Measurements from ENCODE around the gene DOLPP1. TPM values are rescaled to one million over a fixed set of nuclear protein-coding genes. Genes with fewer than 3 reads are reported as not detected.

The DOLPP1 gene
- total RNA-seq, 2 donors from 2014 or later: 30.1 to 30.4 TPM

DNA sequence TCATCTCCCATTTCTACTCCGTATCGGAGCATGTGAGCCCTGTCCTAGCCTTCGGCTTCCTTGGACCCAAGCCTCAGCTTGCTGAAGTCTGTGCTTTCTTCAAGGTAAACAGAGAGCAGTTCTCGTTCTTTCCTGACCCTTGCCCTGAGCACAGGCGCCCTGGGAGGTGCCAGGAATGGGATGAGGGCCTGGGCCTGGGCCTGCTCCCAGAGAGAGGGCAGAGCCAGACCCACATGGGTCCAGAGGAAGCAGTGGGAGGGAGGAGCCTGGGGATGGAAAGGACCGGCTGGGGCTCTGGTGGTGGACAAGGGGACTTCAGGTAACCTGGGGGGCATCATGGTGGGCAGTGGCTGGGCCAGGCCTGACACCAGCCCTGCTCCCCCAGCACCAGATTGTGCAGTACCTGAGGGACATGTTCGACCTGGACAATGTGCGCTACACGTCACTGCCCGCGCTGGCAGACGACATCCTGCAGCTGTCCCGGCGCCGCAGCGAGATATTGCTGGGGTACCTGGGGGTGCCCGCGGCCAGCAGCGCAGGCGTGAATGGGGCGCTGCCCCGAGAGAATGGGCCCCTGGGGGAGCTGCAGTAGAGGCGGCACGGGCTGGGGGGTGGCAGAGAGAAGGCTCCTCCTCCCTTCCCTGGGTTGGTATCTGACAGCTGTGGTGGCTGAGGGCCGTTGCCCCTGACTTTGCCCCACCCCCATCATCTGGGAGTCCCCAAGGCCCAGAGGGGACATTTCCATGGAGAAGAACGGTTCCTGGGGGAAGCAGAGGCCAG lies 10.9 kb upstream of the DOLPP1 start:
- H3K36me3 Mint-ChIP-seq (ENCODE audit: low read depth): peaks cover 19% of the 10 kb centered on the region
- Histone ChIP-seq H3K4me3 (ENCODE audit: low read length) (no peak overlapping the region), H3K9ac (ENCODE audit: extremely low read depth, low read length, poor library complexity, severe bottlenecking) (no peak overlapping the region), H3K9me3 (ENCODE audit: control insufficient read depth, low read length) (no peaks in the 10 kb centered on the region), H3K27ac (ENCODE audit: low read depth, low read length) (no peak overlapping the region), H3K36me3 (ENCODE audit: control insufficient read depth, insufficient read depth, low read length) (peaks cover 19% of the 10 kb centered on the region), H3K4me1 (ENCODE audit: control insufficient read depth, insufficient read depth, low read length) (no peaks in the 10 kb centered on the region), H3K27me3 (ENCODE audit: control insufficient read depth, insufficient read depth, low read length, poor library complexity, severe bottlenecking) (no peaks in the 10 kb centered on the region)
- TF ChIP-seq, protein P1, sequence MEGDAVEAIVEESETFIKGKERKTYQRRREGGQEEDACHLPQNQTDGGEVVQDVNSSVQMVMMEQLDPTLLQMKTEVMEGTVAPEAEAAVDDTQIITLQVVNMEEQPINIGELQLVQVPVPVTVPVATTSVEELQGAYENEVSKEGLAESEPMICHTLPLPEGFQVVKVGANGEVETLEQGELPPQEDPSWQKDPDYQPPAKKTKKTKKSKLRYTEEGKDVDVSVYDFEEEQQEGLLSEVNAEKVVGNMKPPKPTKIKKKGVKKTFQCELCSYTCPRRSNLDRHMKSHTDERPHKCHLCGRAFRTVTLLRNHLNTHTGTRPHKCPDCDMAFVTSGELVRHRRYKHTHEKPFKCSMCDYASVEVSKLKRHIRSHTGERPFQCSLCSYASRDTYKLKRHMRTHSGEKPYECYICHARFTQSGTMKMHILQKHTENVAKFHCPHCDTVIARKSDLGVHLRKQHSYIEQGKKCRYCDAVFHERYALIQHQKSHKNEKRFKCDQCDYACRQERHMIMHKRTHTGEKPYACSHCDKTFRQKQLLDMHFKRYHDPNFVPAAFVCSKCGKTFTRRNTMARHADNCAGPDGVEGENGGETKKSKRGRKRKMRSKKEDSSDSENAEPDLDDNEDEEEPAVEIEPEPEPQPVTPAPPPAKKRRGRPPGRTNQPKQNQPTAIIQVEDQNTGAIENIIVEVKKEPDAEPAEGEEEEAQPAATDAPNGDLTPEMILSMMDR (conservative IDR thresholded peaks at IDR 0.05): no peak
- peaks cover 10% of the 10 kb centered on the region for H3K4me1 Mint-ChIP-seq
- 94% methylated on average over 20 to 26 of the region's 26 CpGs for WGBS, 2 experiments (ENCODE audit: insufficient coverage in 1 of 2, insufficient read length in 1 of 2)
- no peak overlapping the region for H3K27ac Mint-ChIP-seq
- H3K27me3 Mint-ChIP-seq (ENCODE audit: insufficient read depth): no peaks in the 10 kb centered on the region
- H3K4me3 Mint-ChIP-seq: no peak overlapping the region
- peak; percentile 46 for DNase-seq
- H3K9me3 Mint-ChIP-seq: no peaks in the 10 kb centered on the region

DNA sequence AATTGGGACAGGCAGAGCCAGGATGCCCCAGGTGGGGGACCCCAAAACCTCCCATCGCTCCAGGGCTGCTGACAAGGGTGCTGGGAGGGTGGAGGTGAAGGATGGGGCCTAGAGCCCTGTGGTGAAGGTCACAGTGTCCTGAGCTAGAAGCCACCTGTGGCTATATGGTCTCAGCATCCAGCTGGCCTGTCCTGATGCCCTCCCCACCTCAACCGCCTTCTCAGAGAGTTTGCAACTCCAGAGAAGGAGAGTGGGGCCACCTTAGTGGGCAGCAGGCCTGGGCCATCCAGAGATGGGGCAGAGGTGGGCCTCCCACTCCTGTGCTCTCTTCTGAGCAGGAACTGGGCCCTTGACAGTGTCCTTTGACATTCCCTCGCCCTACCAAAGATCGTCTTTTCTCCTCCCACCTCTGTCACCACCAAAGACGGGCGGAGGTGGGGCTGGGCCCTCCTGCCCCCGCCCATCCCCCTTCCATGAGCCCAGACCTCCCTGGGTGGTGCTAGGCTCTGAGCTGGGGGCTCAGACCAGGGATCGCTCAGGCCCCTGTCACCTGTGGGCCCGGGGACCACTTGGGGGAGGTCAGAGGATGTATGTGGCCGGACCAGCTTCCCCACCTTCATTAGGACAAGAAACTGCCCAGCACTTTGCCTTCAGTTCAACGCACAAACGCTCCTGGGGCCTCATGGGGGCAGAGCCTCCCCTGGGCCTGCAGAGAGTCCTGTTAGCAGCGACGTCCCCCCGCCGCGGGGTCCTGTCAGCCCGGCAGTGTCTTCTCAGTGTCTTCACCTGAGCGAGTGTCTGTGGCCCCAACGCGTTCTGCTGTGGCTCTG lies 10.0 kb upstream of the DOLPP1 start:
- peak; percentile 61 for DNase-seq
- Histone ChIP-seq H3K27ac (ENCODE audit: low read depth, low read length) (no peak overlapping the region), H3K36me3 (ENCODE audit: control insufficient read depth, insufficient read depth, low read length) (peaks cover 10% of the 10 kb centered on the region), H3K4me1 (ENCODE audit: control insufficient read depth, insufficient read depth, low read length) (no peaks in the 10 kb centered on the region), H3K4me3 (ENCODE audit: low read length) (no peak overlapping the region), H3K9ac (ENCODE audit: extremely low read depth, low read length, poor library complexity, severe bottlenecking) (no peak overlapping the region), H3K27me3 (ENCODE audit: control insufficient read depth, insufficient read depth, low read length, poor library complexity, severe bottlenecking) (no peaks in the 10 kb centered on the region), H3K9me3 (ENCODE audit: control insufficient read depth, low read length) (no peaks in the 10 kb centered on the region)
- Mint-ChIP-seq H3K36me3 (ENCODE audit: low read depth) (peaks cover 12% of the 10 kb centered on the region), H3K4me1 (peaks cover 10% of the 10 kb centered on the region), H3K27ac (no peak overlapping the region), H3K27me3 (ENCODE audit: insufficient read depth) (no peaks in the 10 kb centered on the region), H3K9me3 (no peaks in the 10 kb centered on the region), H3K4me3 (no peak overlapping the region)
- WGBS, 2 experiments (ENCODE audit: insufficient coverage in 1 of 2, insufficient read length in 1 of 2): 66 to 73% methylated on average over 14 to 21 of the region's 21 CpGs
- TF ChIP-seq, protein P1 (conservative IDR thresholded peaks at IDR 0.05): no peak

DNA sequence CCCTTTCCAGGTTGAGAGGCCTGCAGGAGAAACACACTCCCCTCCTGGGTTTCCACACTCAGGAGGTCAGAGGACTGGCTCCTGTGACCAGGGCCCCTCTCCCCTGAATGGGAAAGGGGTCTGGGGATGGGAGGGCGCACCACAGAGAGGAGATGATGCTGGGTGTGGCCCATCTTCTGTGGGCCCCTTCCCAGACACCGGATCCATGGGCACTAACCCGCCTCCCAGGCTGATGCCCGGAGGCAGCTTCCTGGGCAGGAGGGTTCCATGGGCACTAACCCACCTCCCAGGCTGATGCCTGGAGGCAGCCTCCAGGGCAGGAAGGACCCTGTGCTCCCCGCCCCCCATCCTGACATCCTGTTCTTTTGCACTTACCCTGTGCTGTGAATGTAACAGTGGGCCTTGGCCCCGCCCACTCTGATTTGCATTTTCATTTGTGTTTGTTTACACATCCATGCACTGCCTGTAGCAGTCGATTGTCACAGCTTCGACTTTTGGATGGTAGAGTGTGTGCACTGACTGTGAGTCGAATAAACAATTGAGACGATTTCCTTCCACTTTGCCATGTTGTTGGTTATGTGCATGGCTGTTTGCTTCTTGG lies 9.3 kb upstream of the DOLPP1 start:
- Histone ChIP-seq H3K27ac (ENCODE audit: low read depth, low read length) (peak overlapping the region; percentile 4), H3K27me3 (ENCODE audit: control insufficient read depth, insufficient read depth, low read length, poor library complexity, severe bottlenecking) (no peaks in the 10 kb centered on the region), H3K4me3 (ENCODE audit: low read length) (no peak overlapping the region), H3K4me1 (ENCODE audit: control insufficient read depth, insufficient read depth, low read length) (no peaks in the 10 kb centered on the region), H3K9me3 (ENCODE audit: control insufficient read depth, low read length) (no peaks in the 10 kb centered on the region), H3K36me3 (ENCODE audit: control insufficient read depth, insufficient read depth, low read length) (peaks cover 8% of the 10 kb centered on the region), H3K9ac (ENCODE audit: extremely low read depth, low read length, poor library complexity, severe bottlenecking) (no peak overlapping the region)
- WGBS, 2 experiments (ENCODE audit: insufficient coverage in 1 of 2, insufficient read length in 1 of 2): 68 to 81% methylated on average over 4 to 10 of the region's 10 CpGs
- TF ChIP-seq, protein P1 (conservative IDR thresholded peaks at IDR 0.05): no peak
- Mint-ChIP-seq H3K9me3 (no peaks in the 10 kb centered on the region), H3K4me3 (no peak overlapping the region), H3K27me3 (ENCODE audit: insufficient read depth) (no peaks in the 10 kb centered on the region), H3K27ac (no peak overlapping the region), H3K36me3 (ENCODE audit: low read depth) (peaks cover 9% of the 10 kb centered on the region), H3K4me1 (peaks cover 10% of the 10 kb centered on the region)
- DNase-seq: peak; percentile 90
